ENCODE measurements around the gene NARS2.
"Not testable (repeated sequence)": the region's sequence is repeated elsewhere in the genome, so short reads cannot be mapped to it uniquely, and the experiment has no call there.

The NARS2 gene

GRCh38 chr11:78474451-78474850, 100.2 kb downstream of the NARS2 start:
- DNase-seq = no peak

GRCh38 chr11:78472905-78473304, 101.8 kb downstream of the NARS2 start:
- no peak for DNase-seq

- DNase-seq = no peak
Observed at GRCh38 chr11:78472382-78472781, 102.3 kb downstream of the NARS2 start.

GRCh38 chr11:78470861-78471442, 103.7 kb downstream of the NARS2 start:
- DNase-seq = no peak

DNA sequence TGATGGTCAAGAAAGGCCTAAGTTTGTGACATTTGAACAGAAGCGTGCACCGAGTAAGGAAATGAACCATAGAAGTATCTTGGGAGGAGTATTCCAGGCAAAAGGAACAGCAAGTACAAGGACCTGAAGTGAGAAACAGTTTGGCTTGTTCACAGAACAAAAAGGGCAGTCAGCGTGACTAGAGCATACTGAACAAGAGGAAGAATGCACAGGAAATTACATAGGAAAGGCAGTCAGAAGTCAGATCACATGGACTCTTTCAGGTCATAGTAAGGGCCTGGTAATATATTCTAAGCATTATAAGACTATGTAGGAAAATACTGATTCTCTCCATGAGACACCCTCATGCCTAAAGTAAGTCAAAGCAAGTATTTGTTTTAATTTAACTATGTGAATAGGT, 104.8 kb downstream of the NARS2 start:
- DNase-seq = no peak

- no peak for DNase-seq
Observed at GRCh38 chr11:78467931-78468330, 106.7 kb downstream of the NARS2 start.

- DNase-seq = no peak
Observed at GRCh38 chr11:78467370-78467769, 107.3 kb downstream of the NARS2 start.

- no peak for DNase-seq
Observed at GRCh38 chr11:78465169-78465942, 109.3 kb downstream of the NARS2 start.

DNA sequence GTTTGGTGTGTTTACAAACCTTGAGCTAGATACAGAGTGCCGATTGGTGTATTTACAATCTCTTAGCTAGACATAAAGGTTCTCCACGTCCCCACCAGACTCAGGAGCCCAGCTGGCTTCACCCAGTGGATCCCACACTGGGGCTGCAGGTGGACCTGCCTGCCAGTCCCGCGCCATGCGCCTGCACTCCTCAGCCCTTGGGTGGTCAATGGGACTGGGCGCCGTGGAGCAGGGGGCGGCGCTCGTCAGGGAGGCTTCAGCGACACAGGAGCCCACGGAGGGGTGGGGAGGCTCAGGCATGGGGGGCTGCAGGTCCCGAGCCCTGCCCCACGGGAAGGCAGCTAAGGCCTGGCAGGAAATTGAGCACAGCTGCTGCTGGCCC, 109.9 kb downstream of the NARS2 start:
- not testable (repeated sequence) for DNase-seq

- DNase-seq = no peak
Observed at GRCh38 chr11:78460471-78460870, 114.2 kb downstream of the NARS2 start.

GRCh38 chr11:78459738-78460137, 114.9 kb downstream of the NARS2 start:
- DNase-seq = no peak

DNA sequence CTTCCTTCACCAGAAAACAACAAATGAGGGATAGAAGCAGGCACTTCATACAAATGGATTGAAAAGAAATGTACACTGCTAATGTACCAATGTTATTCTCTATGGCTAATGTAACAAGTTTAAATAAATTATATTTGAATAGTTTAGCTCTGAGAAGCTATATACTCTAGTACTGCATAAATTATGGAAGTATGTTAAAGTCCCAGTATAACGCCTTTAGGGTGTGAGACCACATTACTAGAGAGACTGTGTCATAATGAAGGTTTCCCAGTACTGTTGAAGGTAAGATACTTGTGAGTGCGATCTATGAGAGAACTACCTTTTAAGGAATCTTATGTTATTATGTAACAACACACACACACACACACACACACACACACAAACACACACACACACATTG, 117.2 kb downstream of the NARS2 start:
- DNase-seq = no peak

DNA sequence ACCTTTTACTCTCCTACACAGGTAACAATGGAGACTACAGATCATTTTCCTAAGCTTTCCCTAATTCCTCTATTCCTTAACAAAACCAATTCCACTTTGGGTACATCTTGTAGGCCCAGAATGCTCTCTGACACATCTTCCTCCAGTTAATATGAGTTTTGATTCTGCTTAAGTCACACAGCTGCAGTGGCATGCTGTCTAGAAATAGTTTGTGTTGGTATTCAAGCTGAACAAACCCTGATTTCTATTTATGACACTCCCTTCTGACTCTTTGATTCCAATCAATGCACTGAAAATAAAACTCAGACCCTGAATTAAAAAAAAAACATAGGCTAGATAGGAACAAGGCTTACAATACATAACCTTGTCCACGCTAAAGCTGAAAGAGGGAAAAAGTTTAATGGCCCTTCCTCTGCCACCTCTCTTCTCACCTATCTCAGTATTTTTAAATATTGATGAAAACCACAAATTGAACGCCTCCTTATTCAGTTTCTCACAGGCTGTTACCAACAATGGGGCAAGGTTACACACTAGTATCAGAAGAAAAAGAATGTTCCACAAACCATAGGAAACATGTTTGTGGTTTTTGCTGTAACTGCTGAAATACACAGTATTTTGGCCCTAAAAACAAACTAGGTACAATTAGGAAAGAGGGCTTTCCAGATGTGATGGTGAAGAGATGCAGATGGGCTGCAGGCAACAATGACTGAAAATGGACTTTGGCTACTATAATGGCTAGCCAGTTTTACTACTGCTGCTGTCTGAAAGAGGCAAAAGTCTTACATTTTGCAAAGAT, 121.3 kb downstream of the NARS2 start:
- no peak for DNase-seq

DNA sequence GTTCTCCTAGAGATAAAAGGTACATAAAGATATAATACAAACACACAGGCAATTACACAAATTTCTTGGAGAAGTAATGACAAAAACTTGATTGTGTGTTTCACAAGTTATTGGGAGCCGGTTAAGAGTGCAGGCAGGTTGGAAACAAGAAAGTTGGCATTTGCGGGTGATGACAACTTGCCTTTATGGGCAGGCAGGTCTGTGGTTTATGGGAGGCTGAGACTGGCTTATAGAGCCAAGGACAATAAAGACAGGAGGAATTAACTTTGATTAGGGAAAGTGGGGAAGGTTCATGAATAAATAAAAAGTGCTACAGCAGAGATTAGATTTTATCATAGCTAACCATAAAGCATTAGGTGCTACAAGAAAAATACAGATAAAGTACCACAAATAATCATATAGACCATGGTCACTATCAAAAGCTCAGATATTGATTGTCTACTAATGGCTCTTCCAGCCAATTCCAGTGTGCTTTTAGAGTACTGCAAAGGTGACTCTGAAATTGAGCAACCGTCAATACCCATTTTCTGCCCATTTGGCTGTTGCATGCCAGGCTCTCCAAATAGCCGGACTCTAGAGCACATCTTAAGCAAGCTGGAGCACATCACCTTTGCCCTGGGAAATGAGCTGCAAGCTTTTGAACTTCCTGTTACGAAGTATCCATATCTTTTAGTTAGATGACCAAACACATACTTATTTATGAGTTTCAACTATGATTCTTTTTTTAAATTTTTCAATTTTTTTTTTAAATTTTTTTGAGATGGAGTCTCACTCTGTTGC, 123.1 kb downstream of the NARS2 start:
- DNase-seq = no peak

DNA sequence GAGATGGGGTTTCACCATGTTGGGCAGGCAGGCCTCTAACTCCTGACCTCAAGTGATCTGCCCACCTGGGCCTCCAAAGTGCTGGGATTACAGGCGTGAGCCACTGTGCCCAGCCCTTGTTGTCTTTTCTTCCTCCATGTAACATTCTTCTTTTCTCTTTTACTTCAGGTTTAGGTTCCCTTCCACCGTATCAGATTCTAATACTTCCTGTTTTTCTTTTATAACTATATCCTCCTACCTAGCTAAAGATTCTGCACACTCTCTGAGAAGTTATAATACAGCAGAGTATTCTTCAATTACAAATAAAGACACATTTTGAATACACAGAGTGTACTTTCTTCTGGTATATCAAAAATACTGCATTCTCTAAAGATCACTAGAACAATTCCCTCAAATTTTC, 123.8 kb downstream of the NARS2 start:
- DNase-seq = no peak

GRCh38 chr11:78449866-78450265, 124.8 kb downstream of the NARS2 start:
- no peak for DNase-seq

DNA sequence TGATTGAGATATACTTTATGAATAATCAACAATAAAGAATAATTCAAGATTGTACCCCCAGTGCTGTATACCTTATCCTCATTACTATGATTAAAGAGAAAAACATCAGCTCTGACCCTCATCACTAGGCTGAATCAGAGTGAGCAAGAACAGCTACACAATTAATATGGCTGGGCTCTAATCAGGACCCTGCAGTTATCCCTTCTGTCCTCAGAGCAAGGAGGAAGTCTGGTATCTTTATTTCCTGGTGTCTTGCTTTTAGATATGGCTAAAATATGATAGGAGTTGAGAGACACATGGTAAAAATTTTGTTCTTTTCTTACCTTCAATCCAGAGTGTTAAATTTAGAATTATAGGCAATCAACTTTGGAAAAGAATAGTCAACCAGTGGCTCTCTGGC, 128.5 kb downstream of the NARS2 start:
- no peak for DNase-seq

GRCh38 chr11:78444726-78445125, 129.9 kb downstream of the NARS2 start:
- DNase-seq = no peak

GRCh38 chr11:78441956-78442355, 132.7 kb downstream of the NARS2 start:
- no peak for DNase-seq

DNA sequence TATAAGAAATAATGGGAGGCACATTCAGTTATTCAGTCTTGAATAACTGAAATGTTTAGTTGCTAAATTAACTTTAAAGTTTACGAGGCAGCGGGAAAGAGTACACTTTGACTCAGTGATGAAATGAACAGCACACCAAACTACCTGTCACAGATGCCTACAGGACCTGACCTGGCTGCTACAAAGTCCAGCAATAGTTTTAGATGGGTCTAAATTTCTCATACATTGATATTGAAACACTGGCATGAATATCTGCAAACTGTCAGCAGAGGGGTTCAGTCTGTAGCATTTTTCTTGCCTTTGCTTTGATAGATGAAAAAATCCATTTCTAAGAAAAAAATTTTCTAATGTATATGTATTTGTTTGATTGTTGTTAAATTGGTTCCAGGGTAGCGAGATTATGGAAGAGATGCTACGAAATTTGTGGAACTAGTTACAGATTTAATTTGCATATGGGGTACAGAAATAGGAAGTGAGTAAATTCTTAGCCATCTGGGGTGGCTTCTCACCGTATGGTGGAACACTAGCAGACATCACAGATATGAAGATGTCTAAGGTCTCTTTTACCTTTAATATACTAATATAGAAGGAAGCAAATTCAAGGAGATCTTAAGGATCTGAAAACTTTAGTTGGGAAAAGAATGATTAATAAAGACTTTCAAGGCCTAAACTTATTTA, 136.2 kb downstream of the NARS2 start:
- DNase-seq = no peak

DNA sequence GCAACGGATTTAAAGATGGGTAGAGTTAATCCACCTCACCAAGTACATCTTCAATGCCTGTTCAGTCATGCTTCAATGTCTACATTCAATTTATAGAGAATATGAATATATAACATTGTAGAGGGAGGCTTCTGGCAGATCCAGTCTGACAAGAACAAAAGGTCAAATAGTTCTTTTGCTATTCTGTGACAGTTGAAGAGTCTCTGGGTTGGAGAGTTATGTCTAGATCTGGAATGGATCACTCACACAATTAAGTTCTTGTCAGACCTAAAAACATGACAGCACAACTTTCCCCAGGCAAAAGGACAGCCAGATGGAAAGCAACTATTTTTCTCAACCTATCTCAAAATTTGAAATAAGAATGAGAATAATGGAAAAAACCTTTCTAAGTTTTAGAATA, 141.7 kb downstream of the NARS2 start:
- DNase-seq = no peak

- DNase-seq = no peak
Observed at GRCh38 chr11:78432058-78432515, 142.6 kb downstream of the NARS2 start.

DNA sequence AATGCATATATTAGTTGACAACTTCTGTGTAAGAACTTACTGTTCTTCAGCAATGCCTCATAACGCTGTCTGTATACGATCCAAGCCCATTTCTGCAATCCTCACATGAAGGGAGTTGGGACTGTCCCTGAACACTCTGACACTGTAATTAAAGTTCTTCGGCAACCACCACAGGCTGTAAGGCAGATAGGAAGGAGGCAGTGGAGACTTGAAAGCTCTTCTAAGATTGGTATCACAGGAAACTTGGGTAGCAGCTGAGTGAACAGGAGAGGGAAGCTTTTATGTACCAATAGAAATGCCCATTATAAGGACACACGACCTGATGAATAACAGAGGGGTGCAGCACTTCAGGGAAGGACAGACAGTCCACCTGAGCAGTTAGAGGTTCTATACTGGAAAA, 145.0 kb downstream of the NARS2 start:
- no peak for DNase-seq

Measured in T1000 (cell line).